HG03139 (cell line): Measurements from ENCODE around the gene GOLGA6A.

Experiments used
- ATAC-seq: cut with Tn5 transposase; IDR thresholded peaks from one replicate; pipeline ENCODE4 v1.9.1; 2021; ENCODE audit not compliant: unreplicated experiment

The GOLGA6A gene

DNA sequence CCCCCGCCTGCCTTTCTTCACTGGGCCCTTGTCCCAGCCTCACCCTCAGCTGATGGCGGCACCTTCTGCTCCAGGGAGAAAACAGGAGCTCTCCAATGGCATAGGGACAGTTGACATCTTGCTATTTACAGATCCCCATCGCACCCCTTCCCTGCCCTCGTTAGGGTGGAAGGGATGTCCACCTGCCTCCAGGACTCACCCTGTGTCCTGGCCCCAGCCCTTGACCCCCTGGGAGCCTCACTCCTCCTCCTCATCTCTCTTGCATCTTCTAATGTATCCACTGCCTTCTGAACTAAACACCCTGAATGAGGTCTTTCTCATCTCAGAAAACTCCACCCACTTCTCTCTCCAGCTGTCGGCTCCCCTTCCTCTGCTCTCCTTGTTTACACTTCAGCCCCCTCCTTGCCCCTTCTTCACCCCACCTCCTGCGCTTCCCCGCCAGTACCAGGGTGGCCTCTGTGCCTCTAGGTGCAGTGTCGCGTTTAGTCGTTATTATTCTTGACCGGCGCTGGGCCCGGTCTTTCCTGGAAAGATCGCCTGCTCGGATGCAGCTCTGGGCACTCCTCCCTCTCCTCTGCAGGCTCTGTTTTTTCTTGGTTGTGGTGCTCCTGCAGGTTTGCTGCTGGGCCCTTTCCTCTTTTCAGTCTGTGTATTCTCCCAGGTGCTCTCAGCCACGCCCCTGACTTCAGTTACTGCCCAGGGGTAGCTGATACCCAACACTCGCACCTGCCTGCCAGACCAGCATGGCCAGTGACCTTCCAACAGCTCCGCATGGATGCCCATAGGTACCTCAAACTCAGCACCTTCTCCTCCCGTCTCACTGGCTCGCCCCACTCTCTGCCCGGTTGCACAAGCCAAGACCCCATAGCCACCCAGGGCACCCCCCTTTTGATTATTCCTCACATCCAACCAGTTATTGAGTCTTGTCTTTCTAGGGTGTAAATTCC is 44.9 kb downstream of the GOLGA6A start:
- no peak for ATAC-seq

DNA sequence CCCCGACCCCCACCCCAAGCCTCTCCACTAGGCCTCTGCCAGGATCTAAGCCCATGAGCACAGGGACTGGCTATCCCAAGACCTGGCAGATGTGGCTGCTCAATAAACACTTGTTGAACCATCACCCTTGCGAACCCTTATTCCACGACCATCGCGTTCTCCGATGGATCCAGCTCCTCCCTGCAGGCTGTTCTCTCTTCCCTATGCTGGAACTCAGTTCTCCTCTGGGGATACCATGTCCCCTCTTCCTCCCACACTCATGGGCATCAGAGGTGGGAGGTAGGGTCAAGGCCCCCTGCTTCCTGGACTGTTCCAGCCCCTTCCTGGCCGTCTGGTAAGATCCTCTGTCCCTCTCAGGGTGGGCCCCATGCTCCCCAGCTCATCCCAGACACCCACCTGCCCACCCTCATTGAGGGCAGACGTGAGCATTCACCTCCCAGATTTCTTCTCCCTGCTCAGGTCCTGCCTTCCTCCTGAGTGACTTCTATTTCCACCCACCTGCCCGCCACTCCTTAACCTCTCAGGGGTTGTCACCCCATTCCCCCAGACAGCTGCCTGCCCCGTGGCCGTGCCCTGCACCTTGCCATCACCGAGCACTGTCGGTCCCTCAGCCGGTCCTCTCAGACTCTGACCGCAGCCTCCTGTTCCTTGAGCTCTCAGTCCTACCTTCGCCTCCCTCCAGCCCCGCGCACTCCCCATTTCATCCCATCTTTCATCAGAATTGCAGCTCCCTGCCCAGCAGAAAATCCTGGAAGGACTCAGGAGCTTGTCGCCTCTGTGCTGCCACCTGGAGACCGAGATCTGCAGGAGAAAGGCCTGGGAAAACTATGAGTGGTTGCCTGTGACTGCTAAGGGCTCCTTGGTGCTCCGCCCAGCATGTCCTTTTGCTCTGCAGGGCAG is 45.8 kb downstream of the GOLGA6A start:
- no peak for ATAC-seq

DNA sequence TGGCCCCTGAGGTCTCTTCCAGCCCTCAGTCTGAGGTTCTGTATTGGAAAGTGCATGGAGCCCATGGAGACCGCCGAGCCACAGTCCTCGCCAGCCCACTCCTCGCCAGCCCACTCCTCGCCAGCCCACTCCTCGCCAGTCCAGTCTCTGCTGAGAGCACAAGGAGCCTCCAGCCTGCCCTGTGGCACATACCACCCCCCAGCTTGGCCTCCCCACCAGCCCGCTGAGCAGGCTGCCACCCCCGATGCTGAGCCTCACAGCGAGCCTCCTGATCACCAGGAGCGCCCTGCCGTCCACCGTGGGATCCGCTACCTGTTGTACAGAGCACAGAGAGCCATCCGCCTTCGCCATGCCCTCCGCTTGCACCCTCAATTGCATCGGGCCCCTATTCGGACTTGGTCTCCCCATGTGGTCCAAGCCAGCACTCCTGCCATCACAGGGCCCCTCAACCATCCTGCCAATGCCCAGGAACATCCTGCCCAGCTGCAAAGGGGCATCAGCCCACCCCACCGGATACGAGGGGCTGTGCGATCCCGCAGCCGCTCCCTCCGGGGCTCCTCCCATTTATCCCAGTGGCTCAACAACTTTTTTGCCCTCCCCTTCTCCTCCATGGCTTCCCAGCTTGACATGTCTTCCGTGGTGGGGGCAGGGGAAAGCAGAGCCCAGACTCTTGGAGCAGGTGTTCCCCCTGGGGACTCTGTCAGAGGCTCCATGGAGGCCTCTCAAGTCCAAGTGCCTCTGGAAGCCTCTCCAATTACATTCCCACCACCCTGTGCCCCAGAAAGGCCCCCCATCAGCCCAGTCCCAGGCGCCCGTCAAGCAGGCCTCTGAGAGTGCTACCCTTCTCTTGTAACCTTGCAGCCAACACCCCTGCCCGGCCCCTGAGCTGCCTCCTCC is 47.0 kb downstream of the GOLGA6A start:
- no peak for ATAC-seq

DNA sequence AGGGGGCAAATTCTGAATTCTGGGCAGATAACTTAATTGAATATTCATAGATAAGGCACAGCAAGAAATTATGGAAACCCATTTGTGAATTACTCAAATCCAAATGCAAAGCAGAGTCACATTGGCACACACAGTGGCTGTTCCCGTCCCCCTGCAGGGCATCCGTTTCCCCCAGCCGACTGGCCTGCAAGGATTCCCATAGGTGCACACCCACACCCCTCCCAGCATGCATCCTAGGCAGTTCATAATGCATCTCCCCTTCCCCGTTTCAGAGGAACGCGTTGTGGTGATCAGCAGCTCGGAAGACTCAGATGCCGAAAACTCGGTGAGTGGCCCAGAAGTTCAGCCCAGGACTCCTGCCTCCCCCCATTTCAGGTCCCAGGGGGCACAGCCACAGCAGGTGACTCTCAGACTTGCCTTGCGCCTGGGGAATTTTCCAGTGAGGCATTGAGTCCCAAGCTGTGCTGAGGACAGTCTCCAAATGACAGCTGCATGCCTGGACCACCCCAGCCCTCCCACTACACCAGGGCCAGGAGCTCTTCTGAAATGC is 48.1 kb downstream of the GOLGA6A start:
- ATAC-seq: no peak

DNA sequence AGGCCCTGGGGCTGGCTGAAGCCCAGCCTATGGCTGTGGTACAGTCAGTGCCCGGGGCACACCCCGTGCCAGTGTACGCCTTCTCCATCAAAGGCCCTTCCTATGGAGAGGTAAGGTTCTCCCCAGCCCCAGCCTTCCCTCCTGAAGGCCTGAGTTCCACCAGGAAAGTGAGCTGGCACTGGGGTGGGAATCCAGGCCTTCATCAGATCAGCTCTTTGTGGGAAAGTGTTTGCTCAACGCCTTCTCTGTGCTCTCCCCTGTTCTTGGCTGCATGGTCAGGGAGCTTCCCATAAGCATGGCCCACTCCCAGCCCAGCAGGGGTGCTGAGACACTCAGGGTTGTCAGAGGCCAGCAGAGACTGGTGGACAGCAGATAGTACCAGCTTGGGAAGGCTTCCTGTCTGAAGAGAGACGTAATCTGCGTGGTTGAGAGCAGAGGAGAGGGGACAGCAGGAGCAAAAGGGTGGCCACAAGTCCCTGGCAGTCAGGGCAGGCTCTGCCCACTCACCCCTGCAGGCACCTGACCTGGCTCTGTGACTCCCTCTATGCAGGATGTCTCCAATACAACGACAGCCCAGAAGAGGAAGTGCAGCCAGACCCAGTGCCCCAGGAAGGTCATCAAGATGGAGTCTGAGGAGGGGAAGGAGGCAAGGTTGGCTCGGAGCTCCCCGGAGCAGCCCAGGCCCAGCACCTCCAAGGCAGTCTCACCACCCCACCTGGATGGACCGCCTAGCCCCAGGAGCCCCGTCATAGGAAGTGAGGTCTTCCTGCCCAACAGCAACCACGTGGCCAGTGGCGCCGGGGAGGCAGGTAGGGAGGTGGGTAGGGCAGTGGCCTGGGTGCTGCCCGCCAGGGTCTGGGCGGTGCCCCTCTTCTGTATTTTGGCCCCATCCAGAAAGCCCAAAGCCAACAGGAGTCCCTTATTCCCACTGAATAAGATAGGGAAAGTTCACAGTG is 49.5 kb downstream of the GOLGA6A start:
- no peak for ATAC-seq

DNA sequence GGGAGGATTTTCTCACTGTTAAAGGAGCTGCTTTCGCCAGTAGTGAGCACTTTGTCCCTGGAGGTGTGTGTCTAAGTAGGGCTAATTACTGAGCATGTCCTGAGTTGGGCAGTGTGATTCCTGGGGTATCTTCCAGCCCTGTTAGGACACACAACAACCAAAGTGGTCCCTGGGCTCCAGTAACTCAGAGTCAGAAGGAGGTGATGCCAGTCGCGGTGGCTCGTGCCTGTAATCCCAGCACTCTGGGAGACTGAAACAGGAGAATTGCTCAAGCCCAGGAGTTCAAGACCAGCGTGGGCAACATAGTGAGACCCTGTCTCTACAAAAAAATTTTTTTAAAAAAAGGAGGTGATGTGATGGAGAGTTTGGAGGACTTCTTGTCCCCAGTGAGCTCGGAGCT is 50.3 kb downstream of the GOLGA6A start:
- no peak for ATAC-seq

DNA sequence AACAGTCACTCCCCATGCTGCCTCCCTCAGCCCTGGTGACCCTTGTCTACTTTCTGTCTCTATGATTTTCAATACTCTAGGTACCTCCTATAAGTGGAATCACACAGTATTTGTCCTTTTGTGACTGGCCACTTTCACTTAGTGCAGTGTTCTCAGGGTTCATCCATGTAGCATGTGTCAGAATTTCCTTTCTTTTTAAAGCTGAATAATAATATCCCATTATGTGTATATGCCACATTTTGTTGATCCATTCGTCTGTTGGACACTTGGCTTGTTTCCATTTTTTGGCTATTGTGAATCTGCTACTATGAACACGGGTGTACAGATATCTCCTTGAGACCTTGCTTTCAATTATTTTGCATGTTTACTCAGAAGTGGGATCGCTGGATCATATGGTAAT is 53.7 kb downstream of the GOLGA6A start:
- no peak for ATAC-seq

DNA sequence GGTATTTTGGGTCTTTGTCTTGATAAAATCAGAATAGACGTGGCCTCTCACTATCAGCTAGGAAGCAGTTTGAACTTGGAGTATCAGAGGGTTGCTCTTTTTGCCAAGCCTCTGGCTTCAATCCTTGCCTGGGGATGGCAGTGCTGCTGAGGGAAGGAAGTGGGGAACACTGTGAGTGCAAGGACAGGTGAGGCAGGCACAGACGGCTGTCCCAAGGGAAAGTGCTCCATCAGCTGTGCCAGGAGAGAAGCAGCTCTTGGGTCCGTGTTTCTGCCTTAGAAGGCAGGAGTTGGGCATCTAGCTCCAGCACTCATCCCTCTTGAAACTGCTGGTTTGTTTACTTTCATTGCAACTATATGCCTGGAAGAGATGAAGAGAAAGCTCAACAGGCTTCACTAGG is 54.7 kb downstream of the GOLGA6A start:
- no peak for ATAC-seq

DNA sequence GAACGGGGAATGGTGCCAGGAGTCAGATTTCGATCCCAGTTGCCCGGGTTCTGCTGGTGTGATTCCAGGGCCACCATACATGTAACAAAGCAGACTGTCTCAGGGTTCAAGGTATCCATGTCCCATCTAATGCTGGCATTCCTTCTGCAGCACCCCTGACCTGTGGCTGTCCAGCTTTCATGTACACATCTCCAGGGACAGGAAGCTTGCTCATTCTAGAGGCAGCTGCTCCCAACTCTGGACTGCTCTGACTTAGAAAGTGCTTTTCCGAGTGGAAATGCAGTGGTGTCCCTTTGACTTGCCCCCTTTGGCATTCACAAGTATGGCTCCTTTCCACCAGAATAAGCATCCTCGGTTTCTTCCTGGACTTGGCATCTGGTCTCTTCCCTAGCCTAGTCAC is 56.9 kb downstream of the GOLGA6A start:
- ATAC-seq: no peak

DNA sequence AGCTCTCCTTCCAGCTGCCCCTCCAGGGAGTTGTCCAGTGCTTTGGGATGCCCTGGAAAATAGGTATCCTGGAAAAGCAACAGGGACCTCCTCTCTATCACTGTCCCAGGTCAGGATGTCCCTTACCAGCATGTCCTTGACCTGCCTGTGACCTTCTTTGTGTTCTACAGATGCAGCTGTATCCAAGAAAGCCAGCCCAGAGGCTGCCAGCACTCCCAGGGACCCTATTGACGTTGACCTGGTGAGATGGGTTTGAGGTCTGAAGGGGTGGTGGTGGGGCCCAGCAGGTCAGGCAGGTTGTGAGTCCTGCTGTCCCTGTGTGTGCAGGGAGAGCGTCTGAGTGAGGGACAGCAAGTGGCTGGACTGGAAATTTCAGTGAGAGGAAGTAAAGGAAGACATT is 57.7 kb downstream of the GOLGA6A start:
- no peak for ATAC-seq

DNA sequence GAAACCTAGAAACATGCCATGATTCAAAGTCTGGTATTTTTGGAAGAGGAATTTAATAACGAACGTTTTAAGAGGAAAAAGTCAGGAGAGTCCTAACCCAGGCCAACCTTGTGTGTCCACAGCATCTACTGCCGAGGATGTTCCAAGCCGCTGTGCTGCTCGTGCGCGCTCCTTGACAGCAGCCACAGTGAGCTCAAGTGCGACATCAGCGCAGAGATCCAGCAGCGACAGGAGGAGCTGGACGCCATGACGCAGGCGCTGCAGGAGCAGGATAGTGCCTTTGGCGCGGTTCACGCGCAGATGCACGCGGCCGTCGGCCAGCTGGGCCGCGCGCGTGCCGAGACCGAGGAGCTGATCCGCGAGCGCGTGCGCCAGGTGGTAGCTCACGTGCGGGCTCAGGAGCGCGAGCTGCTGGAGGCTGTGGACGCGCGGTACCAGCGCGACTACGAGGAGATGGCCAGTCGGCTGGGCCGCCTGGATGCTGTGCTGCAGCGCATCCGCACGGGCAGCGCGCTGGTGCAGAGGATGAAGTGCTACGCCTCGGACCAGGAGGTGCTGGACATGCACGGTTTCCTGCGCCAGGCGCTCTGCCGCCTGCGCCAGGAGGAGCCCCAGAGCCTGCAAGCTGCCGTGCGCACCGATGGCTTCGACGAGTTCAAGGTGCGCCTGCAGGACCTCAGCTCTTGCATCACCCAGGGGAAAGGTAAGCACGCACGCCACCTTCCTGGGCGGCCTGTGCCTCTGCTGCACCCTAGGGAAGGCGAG is 59.5 kb downstream of the GOLGA6A start:
- ATAC-seq: no peak
